HG03571 (cell line): Measurements from ENCODE around the gene HAGHL.
"Not testable (repeated sequence)": the region's sequence is repeated elsewhere in the genome, so short reads cannot be mapped to it uniquely, and the experiment has no call there.

ENCODE experiments used
- ATAC-seq: cut with Tn5 transposase; IDR thresholded peaks from one replicate; pipeline ENCODE4 v1.9.1; 2021; ENCODE audit not compliant: unreplicated experiment

The HAGHL gene

DNA sequence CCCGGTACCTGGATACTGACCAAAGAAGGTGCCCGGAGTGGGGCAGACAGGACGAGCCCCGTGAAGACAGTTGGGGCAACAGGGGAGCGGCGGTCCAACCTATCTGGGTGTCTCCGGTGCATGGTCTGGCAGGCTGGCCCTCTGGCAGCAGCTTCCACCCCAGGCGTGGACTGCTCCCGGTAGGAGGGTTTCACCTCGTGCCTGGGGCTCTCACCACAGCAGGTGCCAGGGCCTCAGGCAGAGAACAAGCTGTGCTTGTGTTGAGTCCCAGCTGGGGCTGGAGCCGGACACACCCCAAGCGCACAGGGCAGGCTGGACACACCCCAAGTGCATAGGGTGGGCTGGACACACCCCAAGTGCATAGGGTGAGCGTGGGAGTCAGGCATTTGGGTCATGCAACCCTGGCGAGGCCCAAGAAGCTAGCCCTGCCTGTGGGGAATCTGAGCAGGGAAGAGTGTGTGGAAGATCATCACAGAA, 19.8 kb upstream of the HAGHL start:
- ATAC-seq, result no peak

- ATAC-seq, result no peak
These were observed 18.9 kb upstream of the HAGHL start for GRCh38 chr16:708019-708418.

- ATAC-seq, result no peak
These were observed 17.9 kb upstream of the HAGHL start for GRCh38 chr16:708959-709358.

DNA sequence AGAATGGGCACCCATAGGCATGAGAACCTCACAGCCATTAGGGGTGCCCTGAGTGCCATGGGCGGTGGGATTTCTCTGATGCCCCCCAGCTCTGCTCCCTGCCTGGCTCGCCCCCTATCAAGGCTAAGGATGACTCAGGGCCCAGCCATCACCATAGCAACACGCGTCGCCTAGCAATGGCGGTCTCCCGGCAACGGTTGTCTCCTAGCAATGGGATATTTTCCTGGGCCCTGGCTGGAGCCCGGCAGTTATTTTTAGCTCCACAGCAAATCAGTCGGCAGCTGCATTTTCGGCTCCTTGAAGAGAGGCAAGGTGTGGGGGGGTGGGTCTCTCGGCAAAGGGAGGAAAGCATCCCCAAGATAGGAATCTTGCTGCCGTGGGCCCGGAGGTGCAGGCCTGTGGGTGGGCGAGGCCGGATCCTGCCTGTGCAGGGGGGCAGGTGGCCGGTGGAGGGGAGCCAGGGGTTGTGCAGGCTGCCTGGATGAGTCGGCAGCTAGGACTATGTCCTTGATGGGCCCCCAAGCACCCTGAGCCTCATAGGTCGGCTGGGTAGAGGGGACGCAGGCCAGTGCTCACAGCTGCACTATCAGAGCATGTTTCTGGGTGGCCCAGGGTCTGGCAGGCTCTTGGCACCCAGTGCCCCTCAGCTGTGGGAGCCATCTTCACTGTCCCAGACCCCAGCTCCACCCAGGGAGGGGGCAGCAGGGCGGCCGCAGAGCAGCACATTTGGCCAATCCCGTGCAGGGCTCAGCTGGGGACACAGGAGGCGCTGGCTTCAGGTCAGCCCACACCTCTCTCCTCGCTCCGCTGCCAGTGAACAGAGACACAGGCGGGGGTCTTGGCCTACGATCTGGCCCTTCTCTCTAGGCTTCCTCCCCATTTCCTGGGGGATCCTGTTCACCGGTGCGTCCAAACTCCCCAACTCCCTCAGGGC, 17.1 kb upstream of the HAGHL start:
- ATAC-seq, result no peak

GRCh38 chr16:710500-711075, 16.3 kb upstream of the HAGHL start:
- ATAC-seq, result no peak

GRCh38 chr16:711084-711483, 15.8 kb upstream of the HAGHL start:
- no peak for ATAC-seq

- ATAC-seq, result no peak
These were observed 15.2 kb upstream of the HAGHL start for GRCh38 chr16:711548-712320.

DNA sequence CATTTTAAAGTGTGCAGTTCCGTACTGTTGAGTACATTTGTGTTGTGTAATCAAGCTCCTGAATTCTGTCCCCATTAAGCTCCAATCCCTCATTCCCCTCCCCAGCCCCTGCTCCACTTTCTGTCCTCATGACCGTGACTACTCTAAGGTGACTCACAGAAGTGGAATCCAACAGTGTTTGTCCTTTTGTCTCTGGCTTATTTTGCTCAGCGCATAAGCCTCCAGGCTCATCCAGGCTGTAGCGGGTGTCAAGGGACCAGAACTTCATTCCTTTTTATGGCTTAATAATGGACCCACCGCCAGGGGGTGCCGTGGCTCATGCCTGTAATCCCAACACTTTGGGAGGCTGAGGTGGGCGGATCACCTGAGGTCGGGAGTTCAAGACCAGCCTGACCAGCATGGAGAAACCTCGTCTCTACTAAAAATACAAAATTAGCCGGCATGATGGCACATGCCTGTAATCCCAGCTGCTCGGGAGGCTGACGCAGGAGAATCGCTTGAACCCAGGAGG, 14.1 kb upstream of the HAGHL start:
- ATAC-seq, result not testable (repeated sequence)

GRCh38 chr16:714079-714478, 12.8 kb upstream of the HAGHL start:
- ATAC-seq, result no peak

- peak; percentile 68 for ATAC-seq
These were observed 12.1 kb upstream of the HAGHL start, which contains the start of gene METRN for GRCh38 chr16:714558-715476. Gene METRN (plus strand): TSS chr16:715118. CDS start chr16:715290, 172 bp downstream.

DNA sequence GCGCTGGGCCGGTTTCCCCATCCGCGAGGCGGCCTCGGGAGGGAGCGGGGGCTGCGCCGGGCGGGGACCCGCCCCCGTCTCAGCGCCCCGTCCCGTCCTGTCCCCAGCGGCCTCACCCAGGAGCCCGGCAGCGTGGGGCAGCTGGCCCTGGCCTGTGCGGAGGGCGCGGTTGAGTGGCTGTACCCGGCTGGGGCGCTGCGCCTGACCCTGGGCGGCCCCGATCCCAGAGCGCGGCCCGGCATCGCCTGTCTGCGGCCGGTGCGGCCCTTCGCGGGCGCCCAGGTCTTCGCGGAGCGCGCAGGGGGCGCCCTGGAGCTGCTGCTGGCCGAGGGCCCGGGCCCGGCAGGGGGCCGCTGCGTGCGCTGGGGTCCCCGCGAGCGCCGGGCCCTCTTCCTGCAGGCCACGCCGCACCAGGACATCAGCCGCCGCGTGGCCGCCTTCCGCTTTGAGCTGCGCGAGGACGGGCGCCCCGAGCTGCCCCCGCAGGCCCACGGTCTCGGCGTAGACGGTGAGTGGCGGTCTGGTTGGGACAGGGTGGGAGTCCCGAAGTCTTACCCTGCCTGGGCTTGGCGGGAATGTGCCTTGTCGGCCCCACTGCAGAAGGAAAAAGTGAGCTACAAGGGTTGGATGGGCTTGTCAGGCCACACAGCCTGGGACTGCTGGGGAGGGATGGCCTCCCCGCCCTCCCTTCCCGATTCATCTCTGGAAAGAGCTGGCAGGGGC, 11.3 kb upstream of the HAGHL start:
- no peak for ATAC-seq

DNA sequence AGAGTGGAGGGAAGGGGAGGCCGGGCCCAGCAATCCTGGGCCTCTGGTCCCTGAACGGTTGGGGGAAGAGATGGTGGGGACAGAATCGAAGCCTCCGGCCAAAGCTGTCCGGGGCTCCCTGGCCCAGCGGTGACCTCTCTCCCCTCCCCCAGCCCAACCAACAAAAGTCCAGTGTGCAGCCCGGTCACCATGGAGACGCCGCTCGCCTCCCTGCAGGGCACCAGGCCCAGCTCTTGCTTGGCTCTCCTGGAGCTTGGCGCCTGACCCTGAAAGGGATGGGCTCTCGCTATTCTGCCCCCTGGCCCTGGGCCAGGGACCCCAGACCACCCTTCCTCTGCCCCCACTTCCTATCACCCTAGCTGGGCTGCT, 10.7 kb upstream of the HAGHL start:
- no peak for ATAC-seq

DNA sequence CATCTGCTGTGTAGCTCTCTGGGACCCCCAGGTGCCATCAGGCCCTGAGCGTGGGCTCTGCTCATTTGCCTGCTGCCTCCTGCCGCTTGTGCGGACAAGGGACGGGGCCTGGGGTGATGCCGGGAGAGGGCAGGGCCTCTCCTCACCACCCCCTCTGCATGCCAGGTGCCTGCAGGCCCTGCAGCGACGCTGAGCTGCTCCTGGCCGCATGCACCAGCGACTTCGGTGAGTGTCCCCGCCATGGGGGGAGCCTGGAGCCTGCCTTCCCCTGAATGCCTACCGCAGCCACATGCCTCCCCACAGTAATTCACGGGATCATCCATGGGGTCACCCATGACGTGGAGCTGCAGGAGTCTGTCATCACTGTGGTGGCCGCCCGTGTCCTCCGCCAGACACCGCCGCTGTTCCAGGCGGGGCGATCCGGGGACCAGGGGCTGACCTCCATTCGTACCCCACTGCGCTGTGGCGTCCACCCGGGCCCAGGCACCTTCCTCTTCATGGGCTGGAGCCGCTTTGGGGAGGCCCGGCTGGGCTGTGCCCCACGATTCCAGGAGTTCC, 10.1 kb upstream of the HAGHL start:
- ATAC-seq, result no peak

DNA sequence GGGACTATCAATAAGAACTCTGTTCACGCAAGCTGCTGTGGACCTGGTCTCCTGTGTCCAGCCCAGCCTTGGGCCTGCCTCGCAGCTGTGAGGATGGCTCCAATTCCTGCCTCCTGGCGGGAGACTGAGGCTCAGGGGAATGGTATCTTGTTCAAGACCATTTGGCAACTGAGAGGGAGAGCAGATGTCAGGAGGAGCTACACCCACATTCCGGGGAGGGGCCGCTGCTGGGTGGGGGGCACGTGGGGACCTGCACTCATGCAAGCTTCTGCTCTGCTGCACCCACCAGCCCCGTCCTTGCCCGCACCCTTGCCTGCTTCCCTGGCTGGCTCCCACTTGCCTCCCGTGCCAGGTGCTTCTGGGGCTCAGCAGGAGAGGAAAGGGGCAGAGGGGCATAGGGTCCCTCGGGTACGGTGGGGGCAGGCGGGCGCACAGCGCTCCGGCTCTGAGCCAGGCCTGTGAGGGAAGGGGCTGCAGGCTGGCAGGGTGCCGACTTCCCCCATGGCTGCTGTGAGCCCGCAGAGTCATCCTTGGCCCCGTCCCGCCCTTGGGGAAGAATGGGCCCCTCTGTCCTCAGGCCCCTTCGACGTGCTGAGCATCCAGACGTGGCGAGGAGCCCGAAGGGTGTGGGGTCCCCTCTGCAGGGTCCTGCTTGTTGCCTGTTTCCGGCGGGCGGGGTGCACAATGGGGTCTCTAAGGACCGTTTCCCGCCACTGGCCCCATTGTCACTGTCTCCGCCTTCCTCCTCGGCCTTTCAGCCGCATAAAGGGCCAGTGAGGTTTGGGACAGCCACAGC, 9.3 kb upstream of the HAGHL start:
- ATAC-seq, result no peak

- ATAC-seq, result no peak
These were observed 8.5 kb upstream of the HAGHL start for GRCh38 chr16:718389-718788.

DNA sequence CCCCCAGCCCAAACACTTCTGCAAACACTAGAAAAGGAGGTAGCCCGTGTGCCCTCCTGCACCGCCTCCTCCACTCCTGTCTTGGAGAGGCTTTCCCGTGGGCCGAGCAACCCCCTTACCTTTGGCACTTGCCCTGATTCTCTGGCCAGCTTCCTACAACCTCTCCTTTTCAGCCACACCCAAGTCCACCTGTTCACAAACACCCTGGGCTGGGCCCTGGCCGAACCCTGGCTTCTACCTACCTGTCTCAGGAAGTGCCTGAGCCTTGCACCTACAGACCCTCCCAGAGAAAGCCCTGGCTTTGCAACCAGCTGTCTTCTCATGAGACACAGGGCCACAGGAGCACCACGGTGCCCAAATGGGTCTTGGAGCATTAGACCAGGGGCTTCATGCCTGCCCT, 8.0 kb upstream of the HAGHL start:
- ATAC-seq, result no peak

DNA sequence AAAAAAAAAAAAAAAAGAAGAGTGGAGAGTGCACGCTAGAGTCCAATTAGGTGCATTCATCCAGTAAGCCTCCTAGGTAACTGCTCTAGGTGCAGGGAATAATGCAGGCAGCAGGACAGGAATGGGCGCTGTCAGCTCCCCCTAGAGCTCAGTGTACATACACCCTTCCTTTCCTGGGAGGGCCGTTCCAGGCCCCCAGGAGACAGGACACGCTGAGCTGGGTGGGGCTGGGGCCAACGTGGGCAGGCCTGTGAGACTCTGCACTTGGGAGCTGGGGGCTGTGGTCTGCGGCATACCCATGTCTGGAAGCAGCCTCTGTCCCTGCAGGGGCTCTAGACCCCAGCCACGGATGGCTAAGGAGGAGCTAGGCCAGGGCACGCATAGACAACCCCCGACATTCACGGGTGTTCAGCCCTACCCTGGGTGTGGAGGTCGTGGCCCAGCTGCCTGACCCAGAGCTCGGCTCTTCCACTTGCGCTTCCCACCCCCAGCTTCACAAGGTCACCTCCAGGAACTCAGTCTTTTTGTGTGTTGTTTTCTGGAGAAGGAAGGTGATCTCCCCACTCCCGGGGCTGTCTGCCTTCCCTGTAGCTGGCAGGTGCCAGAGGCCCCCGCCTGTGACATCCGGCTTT, 7.0 kb upstream of the HAGHL start:
- no peak for ATAC-seq

GRCh38 chr16:720447-720989, 6.4 kb upstream of the HAGHL start:
- peak; percentile 9 for ATAC-seq
